Inflammatory macrophage treated with lipopolysaccharide for 4 hours (primary cell): ENCODE results near the gene TOPORS.

Experiments used
- DNase-seq: peaks from one replicate; pipeline ENCODE4 v3.0.0-alpha.2; 2020

The TOPORS gene

GRCh38 chr9:32552172-32552872, at the start of gene TOPORS, which contains the start of gene SMIM27:
TOPORS (minus strand) TSS chr9:32552586; CDS start chr9:32552436, 150 bp downstream.
SMIM27 (plus strand) TSS chr9:32552327; CDS start chr9:32552435, 108 bp downstream.
- peak; percentile 92 for DNase-seq

DNA sequence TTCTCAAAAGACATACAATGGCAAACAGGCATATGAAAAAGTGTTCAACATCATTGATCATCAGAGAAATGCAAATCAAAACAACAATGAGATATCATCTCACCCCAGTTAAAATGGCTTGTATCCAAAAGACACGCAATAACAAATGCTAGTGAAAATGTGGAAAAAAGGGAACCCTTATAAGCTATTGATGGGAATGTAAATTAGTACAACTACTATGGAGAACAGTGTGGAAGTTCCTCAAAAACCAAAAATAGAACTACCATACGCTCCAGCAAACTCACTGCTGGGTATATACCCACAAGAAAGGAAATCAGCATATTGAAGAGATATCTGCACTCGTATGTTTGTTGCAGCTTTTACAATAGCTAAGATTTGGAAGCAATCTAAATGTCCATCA, 46.6 kb upstream of the TOPORS start:
- peak; percentile 28 for DNase-seq

- no peak for DNase-seq
Observed at GRCh38 chr9:32596936-32597335, 44.5 kb upstream of the TOPORS start.

DNA sequence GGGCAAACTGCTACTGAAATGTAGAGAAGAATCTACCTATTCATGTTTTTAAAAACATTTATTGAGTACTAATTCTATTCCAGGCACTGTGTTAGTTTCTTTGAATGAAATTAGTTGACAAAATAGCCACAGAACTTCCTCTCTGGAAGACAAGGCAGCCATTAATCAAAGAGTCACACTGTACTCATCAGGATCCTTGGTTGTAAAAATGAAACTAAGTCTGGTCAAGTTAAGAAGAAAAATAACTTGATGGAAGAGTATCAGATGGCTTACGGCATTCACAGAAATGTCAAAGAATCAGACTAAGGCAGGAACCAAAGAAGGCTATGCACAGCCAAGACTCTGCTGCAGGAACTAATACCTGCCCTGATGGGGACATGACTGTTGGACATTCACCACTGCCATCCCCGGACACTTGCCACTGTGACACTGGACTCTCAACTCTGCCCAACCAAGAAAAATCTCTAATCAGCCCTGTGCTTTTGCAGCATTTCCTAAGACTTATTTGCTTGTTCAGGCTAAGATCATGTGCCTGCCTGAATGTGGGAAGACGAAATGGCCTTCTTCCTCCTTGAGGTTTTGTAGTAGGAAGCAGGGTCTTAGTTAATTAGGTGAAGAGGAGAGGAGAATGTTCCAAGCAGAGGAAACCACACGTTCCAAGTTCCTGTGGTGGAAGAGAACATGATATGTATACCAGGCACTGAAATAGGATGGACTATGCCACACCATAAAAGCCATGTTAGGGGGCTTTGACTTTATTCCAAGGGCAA, 43.9 kb upstream of the TOPORS start:
- peak; percentile 70 for DNase-seq

DNA sequence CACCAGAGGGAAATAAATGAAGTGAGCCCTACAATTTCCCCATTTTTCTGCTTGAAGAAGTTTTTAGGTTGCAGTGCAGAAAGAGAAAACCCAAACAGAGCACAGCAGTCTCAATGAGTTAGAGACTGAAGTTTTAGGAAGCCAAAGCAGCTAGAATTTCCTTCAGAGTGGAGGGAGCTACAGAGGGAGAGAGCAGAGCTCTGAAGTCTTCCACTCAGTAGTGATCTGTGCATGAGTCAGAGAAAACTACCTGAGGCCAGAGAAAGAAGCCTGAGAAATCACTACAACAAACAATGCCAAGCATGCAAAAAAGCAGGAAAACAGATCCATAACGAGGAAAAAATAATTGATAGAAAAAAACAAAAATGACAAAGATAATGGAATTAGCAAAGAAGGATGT, 38.5 kb upstream of the TOPORS start:
- DNase-seq = no peak

GRCh38 chr9:32590476-32590875, 38.1 kb upstream of the TOPORS start:
- DNase-seq = no peak

DNA sequence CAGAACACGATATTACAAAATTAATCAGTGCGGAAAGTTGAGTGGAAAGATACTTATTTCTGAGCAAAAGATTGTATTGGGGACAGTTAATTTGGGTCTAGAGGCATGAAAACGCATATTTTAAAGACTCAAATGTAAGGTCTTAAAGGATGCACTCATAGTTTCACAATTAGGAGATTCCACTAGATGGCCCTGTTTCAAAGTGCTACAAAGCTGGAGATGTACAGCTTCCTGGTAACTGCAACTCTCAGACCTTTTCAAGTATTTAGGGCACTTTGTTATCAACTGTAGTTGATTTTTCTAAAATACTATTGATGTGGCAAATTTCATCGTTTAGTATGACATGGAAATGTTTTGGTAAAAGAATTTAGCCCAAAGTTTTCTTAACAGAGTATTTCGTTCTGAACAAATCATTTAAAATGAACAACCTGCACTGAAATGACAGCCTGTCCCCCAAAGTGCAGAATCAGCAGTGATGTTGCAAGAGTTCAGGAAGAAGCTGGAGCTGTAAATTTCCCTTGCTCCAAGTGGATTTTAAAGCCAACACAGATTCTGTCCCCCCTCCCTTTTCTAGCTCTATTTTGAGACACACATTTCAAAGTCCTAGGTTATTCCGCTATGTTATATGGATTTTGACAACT, 36.8 kb upstream of the TOPORS start:
- DNase-seq = peak; percentile 72

DNA sequence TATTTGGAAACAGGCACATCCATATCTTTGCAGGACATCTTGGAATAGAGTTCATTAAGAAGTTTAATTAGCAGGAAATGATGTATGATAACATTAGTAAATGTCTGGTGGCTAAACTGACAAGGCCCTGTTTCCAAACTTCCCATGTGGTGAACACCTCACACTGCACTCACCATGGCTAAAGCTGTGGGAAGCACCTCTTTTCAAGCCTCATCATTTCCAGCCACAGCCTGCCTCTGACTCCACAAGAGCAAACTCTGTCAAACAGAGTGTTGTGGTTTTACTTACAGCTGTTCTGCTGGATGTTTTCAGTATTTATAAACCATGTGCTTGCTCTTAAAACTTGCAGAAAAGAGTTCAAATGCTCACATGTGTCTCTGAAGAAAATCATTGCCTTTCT, 35.5 kb upstream of the TOPORS start:
- DNase-seq = peak; percentile 39

DNA sequence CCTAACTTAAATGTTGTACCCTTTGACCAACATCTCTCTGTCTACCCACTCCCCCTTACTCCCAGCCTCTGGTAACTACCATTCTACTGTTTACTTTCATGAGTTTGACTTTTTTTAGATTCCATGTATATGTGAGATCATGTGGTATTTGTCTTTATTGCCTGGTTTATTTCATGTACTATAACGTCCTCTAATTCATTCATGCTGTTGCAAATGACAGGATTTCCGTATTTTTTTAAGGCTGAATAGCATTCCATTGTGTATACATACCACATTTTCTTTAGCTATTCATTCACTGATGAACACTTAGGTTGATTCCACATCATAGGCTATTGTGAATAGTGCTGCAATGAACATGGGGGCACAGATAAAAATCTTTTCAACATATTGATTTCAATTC, 32.4 kb upstream of the TOPORS start:
- DNase-seq = no peak

GRCh38 chr9:32581512-32582143, 29.2 kb upstream of the TOPORS start:
- DNase-seq = peak; percentile 55

DNA sequence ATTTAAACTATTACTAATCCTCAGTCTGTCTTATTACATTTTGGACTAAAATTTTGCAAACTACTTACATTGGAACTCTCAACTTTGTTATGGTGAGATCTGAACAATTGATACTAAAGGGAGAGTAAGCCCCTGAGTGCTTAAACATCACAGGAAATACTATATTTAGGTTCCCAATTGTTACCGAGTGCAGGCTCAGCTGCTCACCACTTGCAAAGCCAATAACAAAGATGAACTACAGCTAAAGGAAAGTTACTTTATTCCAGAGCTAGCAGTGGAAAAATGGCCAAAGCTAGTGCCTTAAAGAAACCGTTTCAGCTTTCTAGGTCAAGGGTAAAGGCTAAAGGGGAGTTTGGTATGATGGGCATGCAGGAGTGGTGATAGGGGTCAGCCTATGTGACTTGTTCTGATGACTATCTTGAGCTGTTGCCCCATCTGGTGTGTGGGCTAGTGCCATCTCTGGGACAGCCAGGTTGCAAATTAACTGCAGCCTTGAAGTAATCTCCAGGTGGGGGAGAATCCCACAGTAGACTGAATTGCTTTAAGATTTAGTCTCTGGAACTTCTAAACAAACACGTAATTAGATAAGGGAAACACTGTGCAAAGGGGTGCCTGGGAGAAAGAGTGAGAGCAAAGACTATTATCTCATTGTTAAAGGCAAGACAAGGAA, 28.4 kb upstream of the TOPORS start:
- DNase-seq = no peak

DNA sequence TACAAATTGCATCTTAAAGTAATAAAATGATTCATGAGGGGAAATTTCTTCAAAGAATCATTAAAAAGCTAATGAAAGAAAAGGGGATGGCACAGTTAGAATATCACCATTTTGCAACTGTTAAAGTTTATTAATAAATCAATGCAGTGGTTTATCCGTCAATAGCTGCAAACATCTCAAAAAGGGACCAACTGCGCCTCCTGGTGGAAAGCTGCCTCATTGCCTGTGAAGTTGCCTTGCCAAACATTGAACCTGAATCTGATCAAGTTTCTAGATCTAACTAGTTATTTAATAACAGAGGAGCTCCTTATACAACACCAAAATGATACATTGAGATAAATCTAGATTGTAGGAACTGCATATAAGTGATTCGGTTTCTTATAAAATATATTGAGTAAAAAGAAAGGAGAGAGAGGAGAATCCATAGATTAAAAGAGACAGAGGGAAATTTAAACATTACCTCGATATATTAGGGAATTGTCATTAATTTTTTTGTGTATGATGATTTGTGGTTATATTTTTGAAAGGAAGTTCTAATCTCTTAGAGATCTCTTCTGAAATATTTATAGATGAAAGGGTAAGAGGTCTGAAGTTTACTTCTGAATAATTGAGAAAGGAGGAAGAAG, 27.4 kb upstream of the TOPORS start:
- DNase-seq = peak; percentile 68

DNA sequence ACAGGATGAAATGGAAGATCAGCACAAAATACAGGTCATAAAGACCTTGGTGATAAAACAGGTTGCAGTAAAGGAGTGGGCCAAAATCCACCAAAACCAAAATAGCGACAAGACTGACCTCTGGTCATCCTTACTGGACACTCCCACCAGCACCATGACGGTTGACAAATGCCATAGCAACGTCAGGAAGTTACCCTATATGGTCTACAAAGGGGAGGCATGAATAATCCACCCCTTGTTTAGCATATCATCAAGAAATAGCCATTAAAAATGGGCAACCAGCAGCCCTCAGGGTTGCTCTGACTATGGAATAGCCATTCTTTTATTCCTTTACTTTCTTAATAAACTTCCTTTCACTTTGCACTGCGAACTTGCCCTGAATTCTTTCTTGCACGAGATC, 26.6 kb upstream of the TOPORS start:
- DNase-seq = no peak

GRCh38 chr9:32577316-32577715, 24.9 kb upstream of the TOPORS start:
- no peak for DNase-seq

DNA sequence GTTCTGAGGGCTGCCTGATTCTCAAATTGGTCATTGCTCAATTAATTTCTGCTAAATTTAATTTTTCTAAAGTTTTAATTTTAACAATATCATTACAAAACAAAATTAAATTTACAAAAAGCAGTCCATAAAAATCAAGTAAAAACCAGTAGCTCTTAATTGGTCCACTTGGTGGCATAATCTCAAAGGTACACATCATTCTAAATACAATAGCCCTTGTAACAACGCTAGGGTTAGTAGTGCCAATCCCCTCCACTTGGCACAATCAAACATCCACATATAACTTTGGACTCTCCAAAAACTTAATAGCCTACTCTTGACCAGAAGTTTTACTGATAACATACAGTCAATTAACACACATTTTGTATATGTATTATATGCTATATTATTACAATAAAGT, 22.5 kb upstream of the TOPORS start:
- DNase-seq = no peak

GRCh38 chr9:32573821-32574220, 21.4 kb upstream of the TOPORS start:
- DNase-seq = peak; percentile 84

GRCh38 chr9:32572900-32573523, 20.6 kb upstream of the TOPORS start, which contains the start of gene NDUFB6:
NDUFB6 (minus strand) TSS chr9:32573159; CDS start chr9:32573060, 99 bp downstream.
- DNase-seq = peak; percentile 94

- DNase-seq = peak; percentile 80
Observed at GRCh38 chr9:32571969-32572899, 19.8 kb upstream of the TOPORS start.

DNA sequence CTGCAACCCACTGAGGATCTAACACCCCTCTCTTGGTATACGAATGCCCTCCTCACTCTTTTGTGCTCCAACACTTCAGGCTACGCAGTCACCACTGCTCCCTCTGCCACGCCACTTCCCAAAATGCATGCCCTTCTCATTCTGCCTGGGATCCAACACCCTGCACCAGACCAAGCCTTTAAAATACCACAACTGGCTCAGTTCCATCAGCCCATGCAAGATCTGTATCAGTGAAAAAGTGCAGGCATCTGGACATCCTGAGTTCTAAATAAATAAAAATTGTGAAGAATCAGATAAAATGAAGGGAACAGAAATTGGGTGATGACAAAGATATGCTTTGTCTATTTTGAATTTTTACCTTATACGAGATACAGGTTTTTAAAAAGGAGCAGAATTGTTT, 17.9 kb upstream of the TOPORS start:
- no peak for DNase-seq

- no peak for DNase-seq
Observed at GRCh38 chr9:32566770-32567169, 14.4 kb upstream of the TOPORS start.
